Subcutaneous adipose tissue (tissue), 4 donors: ENCODE measurements around the gene MYT1. TPM values are rescaled to one million over a fixed set of nuclear protein-coding genes. Genes with fewer than 3 reads are reported as not detected.

Source experiments
- CTCF ChIP-seq: fragments of 450-650 bp; IDR thresholded peaks from one replicate; pipeline ENCODE4 v1.5.1; 2016; ENCODE audit warnings: low read depth, mild to moderate bottlenecking, control low read depth, antibody characterized with exemption, moderate library complexity
- total RNA-seq, 4 donors: library from RNA; depleted of rRNA; stranded (reverse); fragments of >200 nt; gene quantifications; one replicate each; pipeline ENCODE4 v1.1.0, GENCODE V29; 2016

MYT1 gene
- total RNA-seq, 4 donors from 2014 or later = not detected

- TF ChIP-seq CTCF = no peak
Observed at GRCh38 chr20:64121586-64121985, 42.7 kb upstream of the MYT1 start.

- no peak for TF ChIP-seq CTCF
Observed at GRCh38 chr20:64129146-64129782, 35.0 kb upstream of the MYT1 start.

GRCh38 chr20:64130271-64130670, 34.0 kb upstream of the MYT1 start:
- no peak for TF ChIP-seq CTCF

- no peak for TF ChIP-seq CTCF
Observed at GRCh38 chr20:64130876-64131275, 33.4 kb upstream of the MYT1 start.

GRCh38 chr20:64131406-64131805, 32.8 kb upstream of the MYT1 start:
- TF ChIP-seq CTCF = no peak

- TF ChIP-seq CTCF = no peak
Observed at GRCh38 chr20:64133951-64134407, 30.3 kb upstream of the MYT1 start.

- TF ChIP-seq CTCF = no peak
Observed at GRCh38 chr20:64136004-64136710, 28.1 kb upstream of the MYT1 start.
